Nephron progenitor cell (in vitro differentiated cells): ENCODE measurements around the gene SYT11.
A peak's percentile ranks its signal among the peaks of the same experiment; 100 is the strongest.

Source experiments
- DNase-seq: peaks from one replicate; pipeline ENCODE4 v3.0.0; 2021
- H3K27ac Mint-ChIP-seq: 2 replicates; pipeline ENCODE4 v1.8.0; 2021; ENCODE audit warnings: mild to moderate bottlenecking, moderate library complexity, mixed read lengths
- H3K27me3 Mint-ChIP-seq: 2 replicates; pipeline ENCODE4 v1.8.0; 2021; ENCODE audit warnings: mild to moderate bottlenecking, low read depth, mixed read lengths; ENCODE audit not compliant: poor library complexity
- H3K36me3 Mint-ChIP-seq: 2 replicates; pipeline ENCODE4 v1.8.0; 2021; ENCODE audit warnings: low read depth, mixed read lengths
- H3K4me1 Mint-ChIP-seq: 2 replicates; pipeline ENCODE4 v1.8.0; 2021; ENCODE audit warnings: mixed read lengths
- H3K4me3 Mint-ChIP-seq: 2 replicates; pipeline ENCODE4 v1.8.0; 2021; ENCODE audit warnings: mild to moderate bottlenecking, moderate library complexity, mixed read lengths
- H3K9me3 Mint-ChIP-seq: 2 replicates; pipeline ENCODE4 v1.8.0; 2021; ENCODE audit warnings: mild to moderate bottlenecking, moderate library complexity, mixed read lengths
- CTCF ChIP-seq: fragments of 200-600 bp; sonication (generic); IDR thresholded peaks from 2 replicates; pipeline ENCODE4 v1.5.0; 2021; ENCODE audit warnings: antibody characterized with exemption

Gene SYT11

GRCh38 chr1:155844860-155845421 is 14.4 kb upstream of the SYT11 start:
- Mint-ChIP-seq H3K36me3 (peaks cover 64% of the 10 kb centered on the region), H3K27ac (peak overlapping the region; percentile 86), H3K4me3 (no peak overlapping the region), H3K27me3 (no peaks in the 10 kb centered on the region), H3K4me1 (peaks cover 7% of the 10 kb centered on the region), H3K9me3 (no peaks in the 10 kb centered on the region)
- TF ChIP-seq CTCF, result no peak
- DNase-seq, result no peak

- H3K4me3 Mint-ChIP-seq, result no peak overlapping the region
Measured at GRCh38 chr1:155847823-155848529, 11.4 kb upstream of the SYT11 start.

GRCh38 chr1:155850345-155850744 is 9.0 kb upstream of the SYT11 start:
- H3K9me3 Mint-ChIP-seq, result no peaks in the 10 kb centered on the region
- no peak for TF ChIP-seq CTCF
- peaks cover 5% of the 10 kb centered on the region for H3K4me1 Mint-ChIP-seq
- H3K27ac Mint-ChIP-seq, result peak overlapping the region; percentile 30
- DNase-seq, result no peak
- no peaks in the 10 kb centered on the region for H3K27me3 Mint-ChIP-seq
- H3K4me3 Mint-ChIP-seq, result no peak overlapping the region
- peaks cover 88% of the 10 kb centered on the region for H3K36me3 Mint-ChIP-seq

More at GRCh38 chr1:155847823-155848529, 11.4 kb upstream of the SYT11 start:
- DNase-seq, result no peak
- H3K27me3 Mint-ChIP-seq, result no peaks in the 10 kb centered on the region
- H3K9me3 Mint-ChIP-seq, result no peaks in the 10 kb centered on the region
- H3K36me3 Mint-ChIP-seq, result peaks cover 88% of the 10 kb centered on the region
- no peak for TF ChIP-seq CTCF
- H3K4me1 Mint-ChIP-seq, result peaks cover 12% of the 10 kb centered on the region
- no peak overlapping the region for H3K27ac Mint-ChIP-seq

GRCh38 chr1:155856257-155856974 is 3.0 kb upstream of the SYT11 start:
- H3K4me3 Mint-ChIP-seq, result peak overlapping the region; percentile 100
- H3K9me3 Mint-ChIP-seq, result no peaks in the 10 kb centered on the region
- peaks cover 24% of the 10 kb centered on the region for H3K4me1 Mint-ChIP-seq
- peaks cover 38% of the 10 kb centered on the region for H3K36me3 Mint-ChIP-seq
- no peak for DNase-seq
- peaks cover 10% of the 10 kb centered on the region for H3K27me3 Mint-ChIP-seq
- TF ChIP-seq CTCF, result no peak
- H3K27ac Mint-ChIP-seq, result peak overlapping the region; percentile 98

- DNase-seq, result peak; percentile 80
- Mint-ChIP-seq H3K27ac (peak within 1 kb of the TSS; percentile 98), H3K27me3 (peaks cover 18% of the 10 kb centered on the region), H3K36me3 (peaks cover 30% of the 10 kb centered on the region), H3K4me3 (peak within 1 kb of the TSS; percentile 100), H3K9me3 (no peaks in the 10 kb centered on the region), H3K4me1 (peaks cover 27% of the 10 kb centered on the region)
- TF ChIP-seq CTCF, result no peak
Measured at GRCh38 chr1:155856975-155857930, 2.1 kb upstream of the SYT11 start, which contains the start of gene GON4L. Gene GON4L, minus strand, starts transcription at chr1:155857214. Its CDS starts 3,434 bp downstream, at chr1:155853780.
